Astrocyte (in vitro differentiated cells and primary cell): ENCODE measurements around the gene CPXM2.

ENCODE experiments used
- EZH2 ChIP-seq: IDR thresholded peaks from 2 replicates; pipeline ENCODE4 v1.6.1; 2012; ENCODE audit warnings: mild to moderate bottlenecking, low read length, inconsistent platforms; ENCODE audit not compliant: insufficient read depth
- TF ChIP-seq, protein P1 (sequence below): IDR thresholded peaks from 2 replicates; pipeline ENCODE4 v1.5.1; 2011; ENCODE audit warnings: low read depth, mild to moderate bottlenecking, inconsistent platforms, low read length, moderate library complexity; ENCODE audit not compliant: insufficient read depth

DNA sequence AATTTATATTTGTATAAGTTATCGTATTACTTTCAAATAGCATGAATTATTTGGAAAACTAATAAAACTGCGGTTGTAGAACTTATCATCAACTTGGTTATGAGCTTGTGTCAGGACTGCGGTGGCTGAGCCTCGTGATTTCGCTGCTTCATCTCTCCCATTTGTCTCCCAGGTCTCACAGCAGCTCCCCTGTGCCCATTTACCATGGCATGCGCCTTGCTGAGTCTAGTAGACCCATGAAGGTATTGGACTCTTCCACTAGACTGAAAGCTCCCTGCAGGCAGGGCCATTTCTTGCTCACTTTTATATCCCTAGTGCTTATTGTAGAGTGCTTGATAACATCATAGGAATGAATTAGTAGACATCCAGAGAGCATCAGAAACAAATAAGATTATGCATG lies 53.9 kb downstream of the CPXM2 start:
- TF ChIP-seq, protein P1, sequence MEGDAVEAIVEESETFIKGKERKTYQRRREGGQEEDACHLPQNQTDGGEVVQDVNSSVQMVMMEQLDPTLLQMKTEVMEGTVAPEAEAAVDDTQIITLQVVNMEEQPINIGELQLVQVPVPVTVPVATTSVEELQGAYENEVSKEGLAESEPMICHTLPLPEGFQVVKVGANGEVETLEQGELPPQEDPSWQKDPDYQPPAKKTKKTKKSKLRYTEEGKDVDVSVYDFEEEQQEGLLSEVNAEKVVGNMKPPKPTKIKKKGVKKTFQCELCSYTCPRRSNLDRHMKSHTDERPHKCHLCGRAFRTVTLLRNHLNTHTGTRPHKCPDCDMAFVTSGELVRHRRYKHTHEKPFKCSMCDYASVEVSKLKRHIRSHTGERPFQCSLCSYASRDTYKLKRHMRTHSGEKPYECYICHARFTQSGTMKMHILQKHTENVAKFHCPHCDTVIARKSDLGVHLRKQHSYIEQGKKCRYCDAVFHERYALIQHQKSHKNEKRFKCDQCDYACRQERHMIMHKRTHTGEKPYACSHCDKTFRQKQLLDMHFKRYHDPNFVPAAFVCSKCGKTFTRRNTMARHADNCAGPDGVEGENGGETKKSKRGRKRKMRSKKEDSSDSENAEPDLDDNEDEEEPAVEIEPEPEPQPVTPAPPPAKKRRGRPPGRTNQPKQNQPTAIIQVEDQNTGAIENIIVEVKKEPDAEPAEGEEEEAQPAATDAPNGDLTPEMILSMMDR, result no peak
- no peak for TF ChIP-seq EZH2
